ENCODE measurements around the gene BPTF. TPM values are rescaled to one million over a fixed set of nuclear protein-coding genes. Genes with fewer than 3 reads are reported as not detected.

BPTF gene
- polyA plus RNA-seq, 2 of the 4 experiments (the other 2 are of a cell fraction): 26.3 to 60.7 TPM

GRCh38 chr17:67867591-67867990 is 42.3 kb downstream of the BPTF start:
- TF ChIP-seq ATOH8 (CRISPR knock-in tag; IDR thresholded peaks at IDR 0.05; ENCODE audit: low read depth) (no peak), POLR2A (IDR thresholded peaks at IDR 0.05; ENCODE audit: low read length) (no peak), ELK1 (IDR thresholded peaks at IDR 0.05; ENCODE audit: low read depth, low read length) (no peak), KDM5A (IDR thresholded peaks at IDR 0.05) (no peak), CHD2 (IDR thresholded peaks at IDR 0.05; ENCODE audit: low read length, partially characterized antibody) (no peak), RARB (CRISPR knock-in tag; IDR thresholded peaks at IDR 0.05) (no peak), NR3C1 (IDR thresholded peaks at IDR 0.05) (no peak), FOSL2 (IDR thresholded peaks at IDR 0.05) (no peak), FOSL2 (CRISPR knock-in tag; IDR thresholded peaks at IDR 0.05) (no peak), GATA3 (IDR thresholded peaks at IDR 0.05; ENCODE audit: borderline replicate concordance) (no peak)
- TF ChIP-seq, protein P1, sequence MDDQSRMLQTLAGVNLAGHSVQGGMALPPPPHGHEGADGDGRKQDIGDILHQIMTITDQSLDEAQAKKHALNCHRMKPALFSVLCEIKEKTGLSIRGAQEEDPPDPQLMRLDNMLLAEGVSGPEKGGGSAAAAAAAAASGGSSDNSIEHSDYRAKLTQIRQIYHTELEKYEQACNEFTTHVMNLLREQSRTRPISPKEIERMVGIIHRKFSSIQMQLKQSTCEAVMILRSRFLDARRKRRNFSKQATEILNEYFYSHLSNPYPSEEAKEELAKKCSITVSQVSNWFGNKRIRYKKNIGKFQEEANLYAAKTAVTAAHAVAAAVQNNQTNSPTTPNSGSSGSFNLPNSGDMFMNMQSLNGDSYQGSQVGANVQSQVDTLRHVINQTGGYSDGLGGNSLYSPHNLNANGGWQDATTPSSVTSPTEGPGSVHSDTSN (IDR thresholded peaks at IDR 0.05): no peak
- TF ChIP-seq, protein P2, sequence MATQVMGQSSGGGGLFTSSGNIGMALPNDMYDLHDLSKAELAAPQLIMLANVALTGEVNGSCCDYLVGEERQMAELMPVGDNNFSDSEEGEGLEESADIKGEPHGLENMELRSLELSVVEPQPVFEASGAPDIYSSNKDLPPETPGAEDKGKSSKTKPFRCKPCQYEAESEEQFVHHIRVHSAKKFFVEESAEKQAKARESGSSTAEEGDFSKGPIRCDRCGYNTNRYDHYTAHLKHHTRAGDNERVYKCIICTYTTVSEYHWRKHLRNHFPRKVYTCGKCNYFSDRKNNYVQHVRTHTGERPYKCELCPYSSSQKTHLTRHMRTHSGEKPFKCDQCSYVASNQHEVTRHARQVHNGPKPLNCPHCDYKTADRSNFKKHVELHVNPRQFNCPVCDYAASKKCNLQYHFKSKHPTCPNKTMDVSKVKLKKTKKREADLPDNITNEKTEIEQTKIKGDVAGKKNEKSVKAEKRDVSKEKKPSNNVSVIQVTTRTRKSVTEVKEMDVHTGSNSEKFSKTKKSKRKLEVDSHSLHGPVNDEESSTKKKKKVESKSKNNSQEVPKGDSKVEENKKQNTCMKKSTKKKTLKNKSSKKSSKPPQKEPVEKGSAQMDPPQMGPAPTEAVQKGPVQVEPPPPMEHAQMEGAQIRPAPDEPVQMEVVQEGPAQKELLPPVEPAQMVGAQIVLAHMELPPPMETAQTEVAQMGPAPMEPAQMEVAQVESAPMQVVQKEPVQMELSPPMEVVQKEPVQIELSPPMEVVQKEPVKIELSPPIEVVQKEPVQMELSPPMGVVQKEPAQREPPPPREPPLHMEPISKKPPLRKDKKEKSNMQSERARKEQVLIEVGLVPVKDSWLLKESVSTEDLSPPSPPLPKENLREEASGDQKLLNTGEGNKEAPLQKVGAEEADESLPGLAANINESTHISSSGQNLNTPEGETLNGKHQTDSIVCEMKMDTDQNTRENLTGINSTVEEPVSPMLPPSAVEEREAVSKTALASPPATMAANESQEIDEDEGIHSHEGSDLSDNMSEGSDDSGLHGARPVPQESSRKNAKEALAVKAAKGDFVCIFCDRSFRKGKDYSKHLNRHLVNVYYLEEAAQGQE (IDR thresholded peaks at IDR 0.05): no peak
- TF ChIP-seq, protein P3, sequence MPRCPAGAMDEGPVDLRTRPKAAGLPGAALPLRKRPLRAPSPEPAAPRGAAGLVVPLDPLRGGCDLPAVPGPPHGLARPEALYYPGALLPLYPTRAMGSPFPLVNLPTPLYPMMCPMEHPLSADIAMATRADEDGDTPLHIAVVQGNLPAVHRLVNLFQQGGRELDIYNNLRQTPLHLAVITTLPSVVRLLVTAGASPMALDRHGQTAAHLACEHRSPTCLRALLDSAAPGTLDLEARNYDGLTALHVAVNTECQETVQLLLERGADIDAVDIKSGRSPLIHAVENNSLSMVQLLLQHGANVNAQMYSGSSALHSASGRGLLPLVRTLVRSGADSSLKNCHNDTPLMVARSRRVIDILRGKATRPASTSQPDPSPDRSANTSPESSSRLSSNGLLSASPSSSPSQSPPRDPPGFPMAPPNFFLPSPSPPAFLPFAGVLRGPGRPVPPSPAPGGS (IDR thresholded peaks at IDR 0.05): no peak
- POLR2A ChIA-PET: no interaction called here
- ATAC-seq: no peak
- no peak overlapping the region for H3K4me2 ChIP-seq
- CTCF ChIA-PET: no interaction called here
- no peaks in the 10 kb centered on the region for H3K9me3 ChIP-seq
- H3K27ac ChIP-seq: no peak overlapping the region
- WGBS (ENCODE audit: missing lambda C conversion rate): 93% methylated on average over 4 of the region's 4 CpGs
- no peak overlapping the region for H3K4me3 ChIP-seq
- no peak for FAIRE-seq
- no peaks in the 10 kb centered on the region for H3K4me1 ChIP-seq
- no peak for DNase-seq (ENCODE audit: low read depth in 1 of 2, low spot score in 1 of 2)

- CTCF ChIA-PET: no interaction called here
- TF ChIP-seq ZNF302 (CRISPR knock-in tag; IDR thresholded peaks at IDR 0.05): no peak
- TF ChIP-seq KDM1A (IDR thresholded peaks at IDR 0.05; ENCODE audit: low read depth): no peak
- TF ChIP-seq ATOH8 (CRISPR knock-in tag; IDR thresholded peaks at IDR 0.05; ENCODE audit: low read depth): no peak
- Histone ChIP-seq H3K4me2 (no peak overlapping the region), H3K9me3 (no peaks in the 10 kb centered on the region), H3K4me1 (no peaks in the 10 kb centered on the region), H3K4me3 (no peak overlapping the region), H3K27ac (no peak overlapping the region)
- POLR2A ChIA-PET: no interaction called here
- FAIRE-seq (no peak), ATAC-seq (no peak), DNase-seq (ENCODE audit: low read depth in 1 of 2, low spot score in 1 of 2) (no peak)
Measured at GRCh38 chr17:67868176-67868575, 42.9 kb downstream of the BPTF start.

- no peak for ATAC-seq
- ChIA-PET CTCF (no interaction called here), POLR2A (no interaction called here)
- 94% methylated on average over 5 of the region's 5 CpGs for WGBS (ENCODE audit: missing lambda C conversion rate)
- H3K4me3 ChIP-seq: no peak overlapping the region
- DNase-seq (ENCODE audit: low read depth in 1 of 2, low spot score in 1 of 2): no peak
- H3K27ac ChIP-seq: no peak overlapping the region
- TF ChIP-seq HOXA7 (CRISPR knock-in tag; IDR thresholded peaks at IDR 0.05) (no peak), JUN (IDR thresholded peaks at IDR 0.05) (no peak)
- no peaks in the 10 kb centered on the region for H3K9me3 ChIP-seq
- no peaks in the 10 kb centered on the region for H3K4me1 ChIP-seq
- FAIRE-seq: no peak
- no peak overlapping the region for H3K4me2 ChIP-seq
Measured at GRCh38 chr17:67879662-67880061, 54.4 kb downstream of the BPTF start.

All from A549 (cell line).